Right cardiac atrium (tissue), 5 donors: ENCODE measurements around the gene TUBB8. TPM values are rescaled to one million over a fixed set of nuclear protein-coding genes. Genes with fewer than 3 reads are reported as not detected.
"Not testable (repeated sequence)": the region's sequence is repeated elsewhere in the genome, so short reads cannot be mapped to it uniquely, and the experiment has no call there.

Source experiments
- ATAC-seq, 2 donors: fragments of 200-7000 bp; cut with Tn5 transposase; one replicate each; pipeline versions ENCODE4 v1.8.0 to v1.9.1; 2020; ENCODE audit warnings: moderate library complexity in 2 of 2, mild to moderate bottlenecking in 1 of 2
- DNase-seq, 3 donors: peaks; one replicate each; pipeline ENCODE4 v3.0.0-alpha.2; 2020
- H3K27ac ChIP-seq: one replicate; pipeline ENCODE4 v1.5.1; 2013; ENCODE audit warnings: mild to moderate bottlenecking, low read length, control low read depth, moderate library complexity
- H3K27me3 ChIP-seq: one replicate; pipeline ENCODE4 v1.6.1; 2013; ENCODE audit not compliant: control insufficient read depth, insufficient read depth
- H3K4me1 ChIP-seq: one replicate; pipeline ENCODE4 v1.6.1; 2013; ENCODE audit warnings: low read length; ENCODE audit not compliant: control insufficient read depth, insufficient read depth
- H3K4me3 ChIP-seq: one replicate; pipeline ENCODE4 v1.5.1; 2013; ENCODE audit warnings: low read length, control low read depth
- H3K9me3 ChIP-seq: one replicate; pipeline ENCODE4 v1.6.1; 2013; ENCODE audit warnings: low read length; ENCODE audit not compliant: control insufficient read depth
- WGBS: extraction: QIAGEN DNeasy Blood & Tissue Kit; methylation state at CpG from one replicate; pipeline ENCODE4 v1.1.7; 2013; 5-methylcytosine and 5-hydroxymethylcytosine counted together
- intact Hi-C, 4 donors: fragments of 100-400 bp; cut with DNase I; formaldehyde crosslinking; loops; one replicate each; pipeline versions ENCODE4 v1.11.0 to v1.14.0; 2022 to 2023
- polyA plus RNA-seq: library from polyadenylated mRNA; stranded (reverse); fragments of 200-250 nt; gene quantifications from one replicate; pipeline ENCODE4 v1.2.3, GENCODE V29; 2013
- total RNA-seq, 4 donors: library from RNA; stranded (reverse); fragmentation: NEBNext Ultra II Directional; extraction: Animal tissue kit (Norgen Biotek cat#: 25700); gene quantifications; one replicate each; pipeline ENCODE4 v1.2.1, GENCODE V29; 2021
- donor health status: healthy with polysubstance abuse.
- donor health status: DM: no; HTN: yes; CAD: no.
- donor health status: DM: no; HTN: no; CAD: no.
- donor health status: DM: no; HTN: yes; CAD: no; lungs with severe emphysema.
- donor health status: DM: yes; HTN: yes; CAD: no.

Gene TUBB8
- total and polyA plus RNA-seq, 5 donors, result 0.11 TPM; not detected in 4

GRCh38 chr10:13315-13635 lies 35.8 kb downstream of the TUBB8 start:
- intact Hi-C loops, H3K9me3 ChIP-seq, H3K27me3 ChIP-seq, H3K4me1 ChIP-seq, H3K27ac ChIP-seq, DNase-seq, H3K4me3 ChIP-seq: not testable (repeated sequence)
- ATAC-seq, result peak in 1 of 2 donors; percentile 44
- WGBS, result 68% methylated on average over 1 of the region's 2 CpGs

GRCh38 chr10:12444-13314 lies 36.4 kb downstream of the TUBB8 start:
- DNase-seq, result peak in 1 of 3 donors; percentile 29
- H3K27ac ChIP-seq, H3K4me1 ChIP-seq, H3K27me3 ChIP-seq, H3K9me3 ChIP-seq, intact Hi-C loops, H3K4me3 ChIP-seq: not testable (repeated sequence)
- 90% methylated on average over 3 of the region's 15 CpGs for WGBS
- peak; percentile 61 to 73 for ATAC-seq

GRCh38 chr10:11260-11659 lies 37.8 kb downstream of the TUBB8 start:
- H3K4me1 ChIP-seq, H3K9me3 ChIP-seq, H3K27ac ChIP-seq, intact Hi-C loops, H3K27me3 ChIP-seq, H3K4me3 ChIP-seq: not testable (repeated sequence)
- peak in 1 of 2 donors; percentile 60 for ATAC-seq
- 59% methylated on average over 18 of the region's 33 CpGs for WGBS
- DNase-seq, result peak in 2 of 3 donors; percentile 55 to 56

GRCh38 chr10:10261-10971 lies 38.7 kb downstream of the TUBB8 start:
- H3K9me3 ChIP-seq, intact Hi-C loops, DNase-seq, H3K4me3 ChIP-seq, H3K27me3 ChIP-seq, H3K27ac ChIP-seq, H3K4me1 ChIP-seq: not testable (repeated sequence)
- peak in 1 of 2 donors; percentile 72 for ATAC-seq
- WGBS, result 70% methylated on average over 17 of the region's 42 CpGs

Other genes starting within 250 kb of the TUBB8 start
- 10 to 100 TPM; 82.6 to 89.4 (median 86.2) TPM for gene ZMYND11, start 86.2 kb upstream of the TUBB8 start, total RNA-seq
- 42.2 TPM for gene ZMYND11, start 86.2 kb upstream of the TUBB8 start, polyA plus RNA-seq